ENCODE data around the gene MKKS.

Gene MKKS

GRCh38 chr20:10432079-10432478, 1.9 kb downstream of the MKKS start:
- peak; percentile 51 for DNase-seq (ENCODE audit: low read depth)
- H3K4me3 ChIP-seq (ENCODE audit: control insufficient read depth, low read depth, low read length): no peak overlapping the region
- TF ChIP-seq CTCF (conservative IDR thresholded peaks at IDR 0.05; ENCODE audit: control insufficient read depth, insufficient read depth, low read depth, low read length): no peak

- TF ChIP-seq CTCF (conservative IDR thresholded peaks at IDR 0.05; ENCODE audit: control insufficient read depth, insufficient read depth, low read depth, low read length): no peak
Measured at GRCh38 chr20:10430704-10431103, 3.3 kb downstream of the MKKS start.

GRCh38 chr20:10430000-10430466, 4.0 kb downstream of the MKKS start:
- peak; percentile 69 for DNase-seq (ENCODE audit: low read depth)
- no peak overlapping the region for H3K4me3 ChIP-seq (ENCODE audit: control insufficient read depth, low read depth, low read length)
- no peak for TF ChIP-seq CTCF (conservative IDR thresholded peaks at IDR 0.05; ENCODE audit: control insufficient read depth, insufficient read depth, low read depth, low read length)

More at GRCh38 chr20:10430704-10431103, 3.3 kb downstream of the MKKS start:
- DNase-seq (ENCODE audit: low read depth): no peak
- H3K4me3 ChIP-seq (ENCODE audit: control insufficient read depth, low read depth, low read length): no peak overlapping the region

- no peak for TF ChIP-seq CTCF (conservative IDR thresholded peaks at IDR 0.05; ENCODE audit: control insufficient read depth, insufficient read depth, low read depth, low read length)
- DNase-seq (ENCODE audit: low read depth): no peak
Measured at GRCh38 chr20:10429443-10429981, 4.5 kb downstream of the MKKS start.

GRCh38 chr20:10428008-10428407, 6.0 kb downstream of the MKKS start:
- DNase-seq (ENCODE audit: low read depth): no peak

More at GRCh38 chr20:10429443-10429981, 4.5 kb downstream of the MKKS start:
- H3K4me3 ChIP-seq (ENCODE audit: control insufficient read depth, low read depth, low read length): no peak overlapping the region

DNA sequence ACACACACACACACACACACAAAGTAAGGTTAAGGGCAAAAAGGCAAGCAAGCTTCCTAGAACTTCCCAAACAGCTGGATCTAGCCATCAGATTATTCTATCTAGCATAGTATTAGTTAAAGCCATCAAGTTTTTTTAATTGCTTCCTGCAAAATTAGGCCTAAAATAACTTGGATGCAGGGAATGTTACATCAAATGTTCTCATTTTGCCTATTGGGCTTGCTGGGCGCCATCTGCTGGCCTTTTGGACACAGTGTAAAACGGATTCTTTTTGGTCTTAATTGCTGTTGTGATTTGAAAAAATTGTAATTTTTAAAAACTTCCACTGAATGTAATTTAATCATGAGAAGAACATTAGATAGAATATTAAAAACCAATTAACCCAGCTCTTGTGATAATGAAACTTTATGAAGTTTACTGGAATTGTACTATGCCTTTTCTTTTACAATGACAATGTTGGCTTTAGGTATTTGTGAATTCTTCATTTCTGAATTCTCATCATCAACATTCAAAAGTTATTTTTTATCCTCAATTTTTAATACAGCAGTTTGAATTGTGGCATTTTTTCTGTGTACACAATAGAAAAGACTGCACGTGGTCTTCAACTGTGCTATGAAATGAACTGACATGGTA, 6.8 kb downstream of the MKKS start:
- peak; percentile 75 for DNase-seq (ENCODE audit: low read depth)
- no peak overlapping the region for H3K4me3 ChIP-seq (ENCODE audit: control insufficient read depth, low read depth, low read length)
- TF ChIP-seq CTCF (conservative IDR thresholded peaks at IDR 0.05; ENCODE audit: control insufficient read depth, insufficient read depth, low read depth, low read length): peak; percentile 91

More at GRCh38 chr20:10428008-10428407, 6.0 kb downstream of the MKKS start:
- TF ChIP-seq CTCF (conservative IDR thresholded peaks at IDR 0.05; ENCODE audit: control insufficient read depth, insufficient read depth, low read depth, low read length): no peak
- H3K4me3 ChIP-seq (ENCODE audit: control insufficient read depth, low read depth, low read length): no peak overlapping the region
